Measurements from ENCODE around the gene YPEL5. TPM values are rescaled to one million over a fixed set of nuclear protein-coding genes. Genes with fewer than 3 reads are reported as not detected.
"Not testable (repeated sequence)": the region's sequence is repeated elsewhere in the genome, so short reads cannot be mapped to it uniquely, and the experiment has no call there.

Gene YPEL5
- 100 to 1,000 TPM in 1 of 2 donors, 10 to 100 TPM in 1; 83.9 to 103 TPM for total RNA-seq

GRCh38 chr2:30146337-30147195 is at the start of gene YPEL5:
YPEL5 (plus strand) TSS chr2:30147007; CDS start chr2:30156652, 9,645 bp downstream.
- Histone ChIP-seq H3K4me1 (ENCODE audit: control insufficient read depth in 1 of 2, low read depth in 2 of 2) (peaks cover 35% of the 10 kb centered on the region in 2 donors), H3K9me3 (no peaks in the 10 kb centered on the region), H3K27me3 (replicated peaks; ENCODE audit: insufficient read depth) (no peaks in the 10 kb centered on the region), H3K27ac (peak within 1 kb of the TSS; percentile 95 to 97), H3K36me3 (no peaks in the 10 kb centered on the region), H3K4me3 (peak within 1 kb of the TSS; percentile 95)
- no peak for TF ChIP-seq CTCF (IDR thresholded peaks at IDR 0.05)
- DNase-seq (ENCODE audit: low spot score), result peak; percentile 92
- peak; percentile 94 for ATAC-seq (ENCODE audit: insufficient number of reproducible peaks, low FRiP score, low read depth)

DNA sequence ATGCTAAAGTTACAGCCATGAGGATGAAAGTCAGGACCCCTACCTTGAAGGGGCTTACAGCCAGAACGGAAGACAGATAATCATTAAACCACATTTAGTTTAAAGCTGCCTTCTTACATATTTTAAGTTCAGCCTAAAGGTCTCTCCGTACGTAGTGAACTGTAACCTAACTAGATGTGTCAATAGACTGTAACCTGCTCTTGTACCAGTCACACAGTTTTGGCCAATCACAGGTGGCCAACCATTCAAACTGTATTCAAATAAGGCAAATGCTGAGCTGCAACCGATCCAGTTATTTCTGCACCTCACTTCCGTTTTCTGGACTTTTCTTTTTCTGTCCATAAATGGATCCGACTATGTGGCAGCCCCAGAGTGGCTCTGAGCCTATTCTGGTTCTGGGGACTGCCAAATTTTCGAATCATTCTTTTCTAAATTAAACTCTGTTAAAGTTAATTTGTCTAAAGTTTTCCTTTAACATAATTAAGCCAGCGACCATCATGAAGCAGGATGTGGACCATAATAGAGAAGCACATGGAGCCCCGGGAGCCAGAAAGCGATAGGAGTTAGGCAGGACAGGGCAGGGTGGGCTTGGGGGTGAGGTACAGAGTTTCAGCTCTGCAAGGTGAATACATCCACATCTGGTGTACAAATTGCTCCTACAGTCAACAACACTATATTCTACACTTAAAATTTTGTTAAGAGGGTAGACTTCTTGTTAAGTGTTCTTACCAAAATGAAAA is 48.4 kb upstream of the YPEL5 start:
- H3K27ac ChIP-seq, result no peak overlapping the region
- H3K9me3 ChIP-seq, result no peaks in the 10 kb centered on the region
- no peaks in the 10 kb centered on the region for H3K36me3 ChIP-seq
- ATAC-seq (ENCODE audit: insufficient number of reproducible peaks, low FRiP score, low read depth), result no peak
- no peak overlapping the region for H3K4me3 ChIP-seq
- TF ChIP-seq CTCF (IDR thresholded peaks at IDR 0.05), result no peak
- H3K27me3 ChIP-seq (replicated peaks; ENCODE audit: insufficient read depth), result no peaks in the 10 kb centered on the region
- no peaks in the 10 kb centered on the region for H3K4me1 ChIP-seq (ENCODE audit: control insufficient read depth in 1 of 2, low read depth in 2 of 2)
- no peak for DNase-seq (ENCODE audit: low spot score)

DNA sequence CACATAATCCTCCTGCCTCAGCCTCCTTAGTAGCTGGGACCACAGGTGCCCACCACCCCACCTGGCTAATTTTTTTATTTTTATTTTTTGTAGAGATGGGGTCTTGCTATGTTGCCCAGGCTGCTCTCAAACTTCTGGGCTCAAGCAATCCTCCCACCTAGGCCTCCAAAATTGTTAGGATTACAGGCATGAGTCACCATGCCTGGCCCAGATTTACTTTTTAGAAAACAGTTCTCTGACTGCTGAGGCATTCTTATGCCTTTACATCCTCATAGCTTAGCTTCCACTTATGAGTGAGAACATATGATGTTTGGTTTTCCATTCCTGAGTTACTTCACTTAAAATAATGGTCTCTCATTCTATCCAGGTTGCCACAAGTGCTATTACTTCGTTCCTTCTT is 47.4 kb upstream of the YPEL5 start:
- H3K27ac ChIP-seq; H3K9me3 ChIP-seq; H3K27me3 ChIP-seq (replicated peaks; ENCODE audit: insufficient read depth); H3K4me3 ChIP-seq; DNase-seq (ENCODE audit: low spot score); H3K36me3 ChIP-seq; ATAC-seq (ENCODE audit: insufficient number of reproducible peaks, low FRiP score, low read depth); H3K4me1 ChIP-seq (ENCODE audit: control insufficient read depth in 1 of 2, low read depth in 2 of 2): not testable (repeated sequence)

DNA sequence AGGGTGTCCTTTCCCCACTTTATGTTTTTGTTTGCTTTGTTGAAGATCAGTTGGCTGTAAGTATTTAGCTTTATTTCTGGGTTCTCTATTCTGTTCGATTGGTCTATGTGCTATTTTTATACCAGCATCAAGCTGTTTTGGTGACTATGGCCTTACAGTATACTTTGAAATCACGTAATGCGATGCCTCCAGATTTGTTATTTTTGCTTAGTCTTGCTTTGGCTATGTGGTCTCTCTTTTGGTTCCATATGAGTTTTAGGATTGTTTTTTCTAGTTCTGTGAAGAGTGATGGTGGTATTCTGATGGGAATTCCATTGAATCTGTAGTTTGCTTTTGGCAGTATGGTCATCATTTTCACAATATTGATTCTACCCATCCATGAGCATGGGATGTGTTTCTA is 46.1 kb upstream of the YPEL5 start:
- not testable (repeated sequence) for H3K4me1 ChIP-seq (ENCODE audit: control insufficient read depth in 1 of 2, low read depth in 2 of 2); ATAC-seq (ENCODE audit: insufficient number of reproducible peaks, low FRiP score, low read depth)

GRCh38 chr2:30104307-30104706 is 42.5 kb upstream of the YPEL5 start:
- ATAC-seq (ENCODE audit: insufficient number of reproducible peaks, low FRiP score, low read depth), result no peak
- no peak for TF ChIP-seq CTCF (IDR thresholded peaks at IDR 0.05)

More for the DNA sequence above, 46.1 kb upstream of the YPEL5 start:
- not testable (repeated sequence) for H3K4me3 ChIP-seq; H3K27ac ChIP-seq; H3K36me3 ChIP-seq; H3K27me3 ChIP-seq (replicated peaks; ENCODE audit: insufficient read depth); DNase-seq (ENCODE audit: low spot score); H3K9me3 ChIP-seq

DNA sequence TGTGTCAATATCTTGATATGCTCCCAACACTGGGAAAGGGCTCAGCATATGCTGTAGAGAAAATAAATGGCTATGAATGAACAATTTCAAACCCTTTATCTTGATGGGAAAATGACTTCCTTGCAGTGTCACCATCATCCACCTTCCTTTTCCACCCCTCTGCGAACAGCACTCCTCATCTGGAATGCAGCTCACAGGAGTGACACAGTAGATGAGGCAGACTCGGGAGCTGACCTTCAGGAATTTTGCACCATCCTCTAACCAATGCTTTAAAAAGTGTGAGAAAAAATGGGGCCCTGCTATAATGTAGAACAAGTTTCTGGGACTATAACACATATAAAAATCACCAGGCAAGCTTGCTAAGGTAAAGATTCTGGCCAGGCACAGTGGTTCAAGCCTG is 41.3 kb upstream of the YPEL5 start:
- Histone ChIP-seq H3K36me3 (no peaks in the 10 kb centered on the region), H3K27ac (no peak overlapping the region), H3K27me3 (replicated peaks; ENCODE audit: insufficient read depth) (no peaks in the 10 kb centered on the region), H3K4me3 (no peak overlapping the region), H3K4me1 (ENCODE audit: control insufficient read depth in 1 of 2, low read depth in 2 of 2) (no peaks in the 10 kb centered on the region), H3K9me3 (no peaks in the 10 kb centered on the region)
- ATAC-seq (ENCODE audit: insufficient number of reproducible peaks, low FRiP score, low read depth) (no peak), DNase-seq (ENCODE audit: low spot score) (no peak)
- no peak for TF ChIP-seq CTCF (IDR thresholded peaks at IDR 0.05)

More at GRCh38 chr2:30104307-30104706, 42.5 kb upstream of the YPEL5 start:
- Histone ChIP-seq H3K27ac (no peak overlapping the region), H3K9me3 (no peaks in the 10 kb centered on the region), H3K4me3 (no peak overlapping the region), H3K36me3 (no peaks in the 10 kb centered on the region), H3K27me3 (replicated peaks; ENCODE audit: insufficient read depth) (no peaks in the 10 kb centered on the region), H3K4me1 (ENCODE audit: control insufficient read depth in 1 of 2, low read depth in 2 of 2) (no peaks in the 10 kb centered on the region)
- DNase-seq (ENCODE audit: low spot score), result no peak
